Neural cell (in vitro differentiated cells): ENCODE measurements around the gene KCNJ3. TPM values are rescaled to one million over a fixed set of nuclear protein-coding genes. Genes with fewer than 3 reads are reported as not detected.

Experiments used
- H2AFZ ChIP-seq: fragments of 200-600, 300-800 bp; sonication (generic), shearing (Covaris generic); 2 replicates; pipeline ENCODE4 v1.6.0; 2014; ENCODE audit warnings: low read depth, mild to moderate bottlenecking, antibody characterized with exemption, low read length, moderate library complexity
- H3F3A ChIP-seq: fragments of 200-600 bp; shearing (Covaris generic); 2 replicates; pipeline ENCODE4 v1.6.1; 2016; ENCODE audit warnings: mild to moderate bottlenecking, moderate library complexity, mixed read lengths, antibody characterized with exemption, low read length; ENCODE audit not compliant: insufficient read depth, poor library complexity, severe bottlenecking
- H3K27ac ChIP-seq: fragments of 200-600, 300-800 bp; sonication (generic), shearing (Covaris generic); 2 replicates; pipeline ENCODE4 v1.5.1; 2014; ENCODE audit warnings: mild to moderate bottlenecking, low read length, moderate library complexity
- H3K27me3 ChIP-seq: fragments of 300-800, 200-600 bp; sonication (generic), shearing (Covaris generic); 2 replicates; pipeline ENCODE4 v1.6.0; 2014; ENCODE audit warnings: mild to moderate bottlenecking, low read depth, low read length, moderate library complexity; ENCODE audit not compliant: insufficient read depth
- H3K36me3 ChIP-seq: fragments of 300-800, 200-600 bp; sonication (generic), shearing (Covaris generic); 2 replicates; pipeline ENCODE4 v1.5.1; 2014; ENCODE audit warnings: mild to moderate bottlenecking, antibody characterized with exemption, low read length, moderate library complexity; ENCODE audit not compliant: insufficient read depth
- H3K4me2 ChIP-seq: fragments of 300-800, 200-600 bp; sonication (generic), shearing (Covaris generic); 2 replicates; pipeline ENCODE4 v1.6.0; 2014; ENCODE audit warnings: mild to moderate bottlenecking, low read length
- H3K4me3 ChIP-seq: fragments of 300-800, 200-600 bp; sonication (generic), shearing (Covaris generic); 2 replicates; pipeline ENCODE4 v1.5.1; 2014; ENCODE audit warnings: mild to moderate bottlenecking, low read length, moderate library complexity
- H3K79me2 ChIP-seq: fragments of 200-600 bp; shearing (Covaris generic); replicated peaks from 2 replicates; pipeline ENCODE4 v1.6.0; 2014; ENCODE audit warnings: mild to moderate bottlenecking, low read length, moderate library complexity; ENCODE audit not compliant: insufficient read depth
- H3K9ac ChIP-seq: fragments of 300-800, 200-600 bp; sonication (generic), shearing (Covaris generic); 2 replicates; pipeline ENCODE4 v1.6.1; 2016; ENCODE audit warnings: mild to moderate bottlenecking, low read length, mixed read lengths
- H3K9me2 ChIP-seq: fragments of 200-600 bp; shearing (Covaris generic); 2 replicates; pipeline ENCODE4 v1.6.1; 2016; ENCODE audit warnings: mild to moderate bottlenecking, low read length, mixed read lengths; ENCODE audit not compliant: insufficient read depth
- H3K9me3 ChIP-seq: fragments of 200-600, 300-800 bp; sonication (generic), shearing (Covaris generic); 2 replicates; pipeline ENCODE4 v1.6.1; 2016; ENCODE audit warnings: mild to moderate bottlenecking, mixed run types, low read length, moderate library complexity, mixed read lengths
- H4K20me1 ChIP-seq: fragments of 200-600 bp; shearing (Covaris generic); 2 replicates; pipeline ENCODE4 v1.6.1; 2016; ENCODE audit warnings: mild to moderate bottlenecking, mixed run types; ENCODE audit not compliant: insufficient read depth
- CTCF ChIP-seq: fragments of 450-650 bp; IDR thresholded peaks from 2 replicates; pipeline ENCODE4 v1.5.1; 2014; ENCODE audit warnings: antibody characterized with exemption, mild to moderate bottlenecking, moderate library complexity; ENCODE audit not compliant: poor library complexity, severe bottlenecking
- EP300 ChIP-seq: fragments of 450-650 bp; conservative IDR thresholded peaks from 2 replicates; pipeline ENCODE4 v1.6.1; 2014; ENCODE audit warnings: antibody characterized with exemption, mild to moderate bottlenecking, moderate library complexity; ENCODE audit not compliant: poor library complexity, severe bottlenecking
- EZH2 ChIP-seq: fragments of 200-600, 300-800 bp; shearing (Covaris generic), sonication (generic); IDR thresholded peaks from 2 replicates; pipeline ENCODE4 v1.6.1; 2014; ENCODE audit warnings: antibody characterized with exemption, low read length, borderline replicate concordance, mild to moderate bottlenecking; ENCODE audit not compliant: insufficient read depth, poor library complexity, severe bottlenecking
- MXI1 ChIP-seq: fragments of 450-650 bp; conservative IDR thresholded peaks from 2 replicates; pipeline ENCODE4 v1.6.1; 2014; ENCODE audit warnings: antibody characterized with exemption, mild to moderate bottlenecking; ENCODE audit not compliant: poor library complexity, severe bottlenecking
- POLR2AphosphoS5 ChIP-seq: IDR thresholded peaks from 2 replicates; pipeline ENCODE4 v1.6.1; 2012
- RAD21 ChIP-seq: fragments of 450-650 bp; conservative IDR thresholded peaks from 2 replicates; pipeline ENCODE4 v1.6.1; 2014; ENCODE audit warnings: antibody characterized with exemption, mild to moderate bottlenecking, moderate library complexity
- REST ChIP-seq: IDR thresholded peaks from 2 replicates; pipeline ENCODE4 v1.6.1; 2012; ENCODE audit warnings: borderline replicate concordance
- SMC3 ChIP-seq: fragments of 450-650 bp; conservative IDR thresholded peaks from 2 replicates; pipeline ENCODE4 v1.6.1; 2014; ENCODE audit warnings: antibody characterized with exemption, mild to moderate bottlenecking, moderate library complexity; ENCODE audit not compliant: poor library complexity
- TAF1 ChIP-seq: IDR thresholded peaks from 2 replicates; pipeline ENCODE4 v1.6.1; 2012; ENCODE audit warnings: low read depth
- polyA plus RNA-seq: library from polyadenylated mRNA; depleted of rRNA; stranded (reverse); fragments of >200 nt; gene quantifications from 2 replicates; pipeline ENCODE4 v1.2.3, GENCODE V29; 2014

KCNJ3 gene
- polyA plus RNA-seq, 1 donor from 2014 or later: 0.68 TPM

DNA sequence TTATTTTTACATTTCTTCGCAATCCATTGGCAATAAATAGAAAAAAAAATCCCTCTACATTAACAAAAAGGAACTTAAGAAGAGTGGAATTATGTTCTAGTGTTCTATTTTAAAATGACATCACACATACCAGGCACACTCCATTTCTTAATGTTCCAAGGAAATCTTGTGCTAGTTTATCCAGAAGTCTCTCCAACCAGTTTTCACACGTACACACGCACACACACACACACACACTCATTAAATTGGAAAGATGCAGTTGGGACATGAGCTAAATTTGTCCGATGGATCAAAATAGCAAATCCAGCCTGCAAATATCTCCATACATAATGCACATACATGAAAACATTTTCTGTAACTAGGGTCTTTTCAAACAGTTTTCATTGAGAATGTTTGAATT is 78.3 kb downstream of the KCNJ3 start:
- no peaks in the 10 kb centered on the region for H3K36me3 ChIP-seq

GRCh38 chr2:154794406-154794805 is 95.9 kb downstream of the KCNJ3 start:
- H3K9me3 ChIP-seq: no peaks in the 10 kb centered on the region
- H2AFZ ChIP-seq: no peak overlapping the region
- no peaks in the 10 kb centered on the region for H3F3A ChIP-seq
- H3K36me3 ChIP-seq: no peaks in the 10 kb centered on the region
- H3K4me3 ChIP-seq: no peak overlapping the region
- no peak overlapping the region for H3K27ac ChIP-seq
- H3K9ac ChIP-seq: no peak overlapping the region
- no peaks in the 10 kb centered on the region for H3K79me2 ChIP-seq
- H3K27me3 ChIP-seq: no peaks in the 10 kb centered on the region
- H3K4me2 ChIP-seq: no peak overlapping the region
- no peaks in the 10 kb centered on the region for H3K9me2 ChIP-seq
- no peaks in the 10 kb centered on the region for H4K20me1 ChIP-seq
- TF ChIP-seq POLR2AphosphoS5 (no peak), MXI1 (no peak), RAD21 (no peak), CTCF (no peak), EP300 (no peak), SMC3 (no peak), REST (no peak)

More for the DNA sequence above, 78.3 kb downstream of the KCNJ3 start:
- no peak overlapping the region for H3K27ac ChIP-seq
- no peak overlapping the region for H3K4me2 ChIP-seq
- no peaks in the 10 kb centered on the region for H4K20me1 ChIP-seq
- no peaks in the 10 kb centered on the region for H3K9me3 ChIP-seq
- H3K9ac ChIP-seq: no peak overlapping the region
- no peak overlapping the region for H3K4me3 ChIP-seq
- H3K9me2 ChIP-seq: no peaks in the 10 kb centered on the region
- H3F3A ChIP-seq: no peaks in the 10 kb centered on the region
- TF ChIP-seq REST: no peak
- TF ChIP-seq SMC3: no peak
- TF ChIP-seq MXI1: no peak
- no peak for TF ChIP-seq EZH2
- TF ChIP-seq RAD21: no peak
- TF ChIP-seq TAF1: no peak
- no peak for TF ChIP-seq EP300
- TF ChIP-seq POLR2AphosphoS5: no peak
- no peak for TF ChIP-seq CTCF
- no peaks in the 10 kb centered on the region for H3K79me2 ChIP-seq
- no peaks in the 10 kb centered on the region for H3K27me3 ChIP-seq
- no peak overlapping the region for H2AFZ ChIP-seq
